ENCODE data around the gene KIF26B. TPM values are rescaled to one million over a fixed set of nuclear protein-coding genes. Genes with fewer than 3 reads are reported as not detected.

The KIF26B gene
- total RNA-seq, 1 experiment from 2014 or later: 1.2 TPM

- no peak for TF ChIP-seq ZNF396 (CRISPR knock-in tag; IDR thresholded peaks at IDR 0.05; ENCODE audit: borderline replicate concordance)
- TF ChIP-seq ATF2 (CRISPR knock-in tag; IDR thresholded peaks at IDR 0.05; ENCODE audit: borderline replicate concordance, low read depth): no peak
- no peak for TF ChIP-seq RELA (CRISPR knock-in tag; IDR thresholded peaks at IDR 0.05; ENCODE audit: borderline replicate concordance)
- TF ChIP-seq ZNF532 (CRISPR knock-in tag; IDR thresholded peaks at IDR 0.05; ENCODE audit: borderline replicate concordance): no peak
- no peak for TF ChIP-seq ZNF512 (CRISPR knock-in tag; IDR thresholded peaks at IDR 0.05; ENCODE audit: borderline replicate concordance)
- TF ChIP-seq ZNF263 (CRISPR knock-in tag; IDR thresholded peaks at IDR 0.05; ENCODE audit: low read depth): no peak
- TF ChIP-seq FOXK1 (CRISPR knock-in tag; IDR thresholded peaks at IDR 0.05): no peak
Observed at GRCh38 chr1:245133995-245134715, 20.6 kb upstream of the KIF26B start (continued).

GRCh38 chr1:245142171-245142798 lies 12.5 kb upstream of the KIF26B start:
- ChIA-PET CTCF (interaction anchor here (1.9 kb wide), 1 partner anchor 10 kb away, joined by 5 read pairs; no protein-coding TSS in a partner anchor), POLR2A (no interaction called here)
- H3K27ac Mint-ChIP-seq: no peak overlapping the region
- no peak for DNase-seq (ENCODE audit: low spot score)
- no peak overlapping the region for H3K4me3 Mint-ChIP-seq
- no peaks in the 10 kb centered on the region; the same call in 1 of the 2 replicates for H3K27me3 Mint-ChIP-seq (ENCODE audit: low read depth)
- no peaks in the 10 kb centered on the region for H3K36me3 Mint-ChIP-seq
- TF ChIP-seq ZNF512 (CRISPR knock-in tag; IDR thresholded peaks at IDR 0.05; ENCODE audit: borderline replicate concordance): no peak
- no peaks in the 10 kb centered on the region for H3K4me1 Mint-ChIP-seq
- ATAC-seq: no peak
- no peaks in the 10 kb centered on the region for H3K9me3 Mint-ChIP-seq

- CTCF ChIA-PET: interaction anchor here (1.0 kb wide), 1 partner anchor 13 kb away, joined by 3 read pairs; no protein-coding TSS in a partner anchor
- ATAC-seq: no peak
- H3K27ac Mint-ChIP-seq: no peak overlapping the region
- no peaks in the 10 kb centered on the region for H3K36me3 Mint-ChIP-seq
- DNase-seq (ENCODE audit: low spot score): no peak
- POLR2A ChIA-PET: no interaction called here
- no peak for TF ChIP-seq ZBTB21 (CRISPR knock-in tag; IDR thresholded peaks at IDR 0.05; ENCODE audit: borderline replicate concordance)
- no peak for TF ChIP-seq ZMAT4 (CRISPR knock-in tag; IDR thresholded peaks at IDR 0.05)
- no peak for TF ChIP-seq GRHL2 (CRISPR knock-in tag; IDR thresholded peaks at IDR 0.05; ENCODE audit: insufficient replicate concordance, severe bottlenecking)
- no peak for TF ChIP-seq GABPB1 (CRISPR knock-in tag; IDR thresholded peaks at IDR 0.05)
- TF ChIP-seq NR1H2 (CRISPR knock-in tag; IDR thresholded peaks at IDR 0.05): no peak
- TF ChIP-seq USF1 (CRISPR knock-in tag; IDR thresholded peaks at IDR 0.05): no peak
- TF ChIP-seq FOXP1 (CRISPR knock-in tag; IDR thresholded peaks at IDR 0.05; ENCODE audit: borderline replicate concordance): no peak
- TF ChIP-seq MYBL2 (CRISPR knock-in tag; IDR thresholded peaks at IDR 0.05): no peak
- TF ChIP-seq EMX1 (CRISPR knock-in tag; IDR thresholded peaks at IDR 0.05): no peak
- no peak for TF ChIP-seq CREB1 (CRISPR knock-in tag; IDR thresholded peaks at IDR 0.05)
- no peaks in the 10 kb centered on the region for H3K9me3 Mint-ChIP-seq
- no peak overlapping the region for H3K4me3 Mint-ChIP-seq
- H3K4me1 Mint-ChIP-seq: no peaks in the 10 kb centered on the region
- H3K27me3 Mint-ChIP-seq (ENCODE audit: low read depth): no peaks in the 10 kb centered on the region; the same call in 1 of the 2 replicates
Observed at GRCh38 chr1:245142976-245143375, 11.8 kb upstream of the KIF26B start.
